Caco-2 (cell line): ENCODE measurements around the gene FNDC3B. TPM values are rescaled to one million over a fixed set of nuclear protein-coding genes. Genes with fewer than 3 reads are reported as not detected.

Source experiments
- BruUV-seq: library from RNA; stranded (reverse); fragments of 400-500 nt; replicated peaks from 2 replicates; lab custom pipeline; 2021; lab: Mats Ljungman, UMichigan
- CTCF ChIA-PET: fragments of 300-600 bp; sonication (Branson Sonifier 250); formaldehyde crosslinking; loops from one replicate; lab custom pipeline; 2022; ENCODE audit warnings: antibody characterized with exemption; lab: Charles Lee
- POLR2A ChIA-PET: fragments of 300-600 bp; sonication (Branson Sonifier 250); formaldehyde crosslinking; loops from one replicate; lab custom pipeline; 2022; ENCODE audit warnings: antibody characterized with exemption; lab: Charles Lee
- DNase-seq, 2 experiments: peaks; one replicate each; pipeline versions ENCODE4 v3.0.0 to v3.0.0-alpha.2; 2020 to 2022
- H3K27me3 ChIP-seq: replicated peaks from 2 replicates; pipeline ENCODE4 v1.6.0; 2011; ENCODE audit warnings: low read length; ENCODE audit not compliant: control insufficient read depth, insufficient read depth
- H3K36me3 ChIP-seq: 2 replicates; pipeline ENCODE4 v1.5.1; 2011; ENCODE audit warnings: low read length; ENCODE audit not compliant: control insufficient read depth, insufficient read depth
- H3K4me1 ChIP-seq: fragments of 250-450 bp; sonication (Bioruptor Pico); 2 replicates; pipeline ENCODE4 v1.5.1; 2020; ENCODE audit warnings: mild to moderate bottlenecking
- H3K4me3 ChIP-seq: 2 replicates; pipeline ENCODE4 v1.5.1; 2011; ENCODE audit warnings: low read depth, mild to moderate bottlenecking, control low read depth, low read length
- H3K9me3 ChIP-seq: fragments of 250-450 bp; sonication (Bioruptor Pico); 2 replicates; pipeline ENCODE4 v1.5.1; 2020; ENCODE audit warnings: mild to moderate bottlenecking, moderate library complexity
- H3K27ac Mint-ChIP-seq: one replicate; pipeline ENCODE4 v1.8.0; 2022; ENCODE audit warnings: mixed read lengths; ENCODE audit not compliant: unreplicated experiment
- H3K27me3 Mint-ChIP-seq: one replicate; pipeline ENCODE4 v1.8.0; 2022; ENCODE audit warnings: mixed read lengths; ENCODE audit not compliant: insufficient read depth, unreplicated experiment
- H3K36me3 Mint-ChIP-seq: one replicate; pipeline ENCODE4 v1.8.0; 2022; ENCODE audit warnings: mild to moderate bottlenecking, mixed read lengths; ENCODE audit not compliant: insufficient read depth, unreplicated experiment
- H3K4me1 Mint-ChIP-seq: one replicate; pipeline ENCODE4 v1.8.0; 2022; ENCODE audit warnings: low read depth, mixed read lengths; ENCODE audit not compliant: unreplicated experiment
- H3K4me3 Mint-ChIP-seq: one replicate; pipeline ENCODE4 v1.8.0; 2022; ENCODE audit warnings: mild to moderate bottlenecking, moderate library complexity, mixed read lengths; ENCODE audit not compliant: unreplicated experiment
- H3K9me3 Mint-ChIP-seq: one replicate; pipeline ENCODE4 v1.8.0; 2022; ENCODE audit warnings: mixed read lengths; ENCODE audit not compliant: unreplicated experiment
- intact Hi-C: fragments of 100-400 bp; cut with micrococcal nuclease; formaldehyde crosslinking; loops from one replicate; pipeline ENCODE4 v1.10.0; 2022; ENCODE audit not compliant: unreplicated experiment
- total RNA-seq: library from RNA; stranded (reverse); gene quantifications from 2 replicates; pipeline ENCODE4 v1.2.3, GENCODE V29; 2022
- TF ChIP-seq, protein P1 (sequence below), 2 experiments: fragments of 200-600 bp in 1 of 2; IDR thresholded peaks; 1 replicate in 1 of 2; 2 replicates in 1 of 2; pipeline versions ENCODE4 v1.5.1 to v1.8.0; 2011 to 2022; ENCODE audit warnings: antibody characterized with exemption in 1 of 2, control low read depth in 1 of 2, inconsistent platforms in 1 of 2, low read depth in 1 of 2, low read length in 1 of 2, mild to moderate bottlenecking in 1 of 2, moderate library complexity in 1 of 2; ENCODE audit not compliant: insufficient read depth in 1 of 2, severe bottlenecking in 1 of 2, unreplicated experiment in 1 of 2

Gene FNDC3B
- total RNA-seq, 1 experiment from 2014 or later: 59.8 TPM

DNA sequence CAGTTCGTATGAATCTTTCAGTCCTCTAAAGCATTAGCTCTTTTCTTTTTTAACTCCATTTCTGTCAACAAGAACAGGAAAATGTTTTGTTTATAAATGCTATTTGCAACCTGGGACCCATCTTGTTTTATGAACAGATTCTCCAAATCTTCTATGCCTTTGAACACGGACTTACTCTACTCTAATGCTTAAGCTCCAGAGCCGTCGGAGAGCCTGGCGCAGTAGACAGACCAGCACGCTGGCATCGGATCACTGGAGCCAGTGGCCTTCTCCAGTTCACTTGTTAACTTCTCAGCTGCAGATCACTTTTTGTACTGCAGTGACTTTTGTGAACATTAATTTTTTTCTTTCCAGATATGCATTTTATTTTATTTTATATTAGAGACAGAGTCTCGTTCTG lies 286.1 kb downstream of the FNDC3B start:
- Histone ChIP-seq H3K4me1 (no peaks in the 10 kb centered on the region), H3K4me3 (no peak overlapping the region), H3K9me3 (no peaks in the 10 kb centered on the region), H3K36me3 (peaks cover 4% of the 10 kb centered on the region), H3K27me3 (no peaks in the 10 kb centered on the region)
- ChIA-PET CTCF (no interaction called here), POLR2A (no interaction called here)
- no peak overlapping the region for H3K4me3 Mint-ChIP-seq
- H3K9me3 Mint-ChIP-seq: no peaks in the 10 kb centered on the region
- H3K27ac Mint-ChIP-seq: no peak overlapping the region
- no peaks in the 10 kb centered on the region for H3K27me3 Mint-ChIP-seq
- H3K36me3 Mint-ChIP-seq: peaks cover 83% of the 10 kb centered on the region
- intact Hi-C loops: no loop called here
- no TSS peak for BruUV-seq
- TF ChIP-seq, protein P1, sequence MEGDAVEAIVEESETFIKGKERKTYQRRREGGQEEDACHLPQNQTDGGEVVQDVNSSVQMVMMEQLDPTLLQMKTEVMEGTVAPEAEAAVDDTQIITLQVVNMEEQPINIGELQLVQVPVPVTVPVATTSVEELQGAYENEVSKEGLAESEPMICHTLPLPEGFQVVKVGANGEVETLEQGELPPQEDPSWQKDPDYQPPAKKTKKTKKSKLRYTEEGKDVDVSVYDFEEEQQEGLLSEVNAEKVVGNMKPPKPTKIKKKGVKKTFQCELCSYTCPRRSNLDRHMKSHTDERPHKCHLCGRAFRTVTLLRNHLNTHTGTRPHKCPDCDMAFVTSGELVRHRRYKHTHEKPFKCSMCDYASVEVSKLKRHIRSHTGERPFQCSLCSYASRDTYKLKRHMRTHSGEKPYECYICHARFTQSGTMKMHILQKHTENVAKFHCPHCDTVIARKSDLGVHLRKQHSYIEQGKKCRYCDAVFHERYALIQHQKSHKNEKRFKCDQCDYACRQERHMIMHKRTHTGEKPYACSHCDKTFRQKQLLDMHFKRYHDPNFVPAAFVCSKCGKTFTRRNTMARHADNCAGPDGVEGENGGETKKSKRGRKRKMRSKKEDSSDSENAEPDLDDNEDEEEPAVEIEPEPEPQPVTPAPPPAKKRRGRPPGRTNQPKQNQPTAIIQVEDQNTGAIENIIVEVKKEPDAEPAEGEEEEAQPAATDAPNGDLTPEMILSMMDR (IDR thresholded peaks at IDR 0.05; ENCODE audit: insufficient read depth in 1 of 2, low read depth in 1 of 2, low read length in 1 of 2, severe bottlenecking in 1 of 2, unreplicated experiment in 1 of 2): no peak
- peaks cover 12% of the 10 kb centered on the region for H3K4me1 Mint-ChIP-seq
- no peak for DNase-seq

DNA sequence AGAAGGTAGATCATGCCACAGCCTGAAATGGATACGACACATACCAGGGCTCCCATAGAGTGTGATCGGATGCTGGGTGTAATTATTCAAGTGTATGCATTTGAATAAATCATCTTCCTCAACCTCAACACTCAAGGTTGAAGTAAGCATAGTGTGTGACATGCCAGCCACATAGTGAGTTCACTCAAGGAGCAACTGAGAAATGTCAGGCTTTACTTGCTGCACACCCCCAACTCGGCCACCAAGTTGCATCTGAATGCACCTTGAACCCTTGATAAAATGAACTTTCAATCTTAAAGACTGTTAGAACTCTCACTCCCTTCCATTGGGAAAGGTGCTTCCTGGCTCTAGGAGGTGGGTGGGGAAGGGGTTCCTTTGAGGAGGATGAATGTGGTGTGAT lies 287.6 kb downstream of the FNDC3B start:
- CTCF ChIA-PET: no interaction called here
- peaks cover 3% of the 10 kb centered on the region for H3K36me3 ChIP-seq

DNA sequence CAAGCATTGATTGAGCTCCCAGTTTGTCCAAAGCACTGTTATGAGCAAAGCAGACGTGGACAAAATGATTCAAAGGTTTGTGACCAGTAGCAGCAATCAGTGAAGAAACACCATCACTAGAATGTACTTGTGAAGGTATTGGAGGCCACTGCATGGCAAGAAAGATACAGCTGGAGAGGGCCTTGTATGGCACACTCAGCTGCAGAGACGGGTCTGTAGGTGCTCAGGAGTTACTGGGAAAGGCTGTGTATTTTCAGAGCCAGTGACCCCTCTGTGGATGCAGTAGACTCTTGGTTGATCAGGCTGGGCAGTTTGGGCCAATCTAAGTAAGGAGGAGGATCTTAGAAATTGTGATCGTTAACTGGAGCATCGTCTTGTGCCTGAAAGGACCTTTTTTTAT lies 288.9 kb downstream of the FNDC3B start:
- Mint-ChIP-seq H3K4me3 (no peak overlapping the region), H3K4me1 (peaks cover 12% of the 10 kb centered on the region), H3K27me3 (no peaks in the 10 kb centered on the region), H3K36me3 (peaks cover 90% of the 10 kb centered on the region), H3K27ac (no peak overlapping the region), H3K9me3 (no peaks in the 10 kb centered on the region)
- TF ChIP-seq, protein P1 (IDR thresholded peaks at IDR 0.05; ENCODE audit: insufficient read depth in 1 of 2, low read depth in 1 of 2, low read length in 1 of 2, severe bottlenecking in 1 of 2, unreplicated experiment in 1 of 2): no peak
- BruUV-seq: no TSS peak
- intact Hi-C loops: no loop called here
- CTCF ChIA-PET: no interaction called here
- Histone ChIP-seq H3K9me3 (no peaks in the 10 kb centered on the region), H3K27me3 (no peaks in the 10 kb centered on the region), H3K4me1 (no peaks in the 10 kb centered on the region), H3K4me3 (no peak overlapping the region), H3K36me3 (peaks cover 3% of the 10 kb centered on the region)
- DNase-seq: no peak
- POLR2A ChIA-PET: no interaction called here

More for the DNA sequence above, 287.6 kb downstream of the FNDC3B start:
- no peak overlapping the region for H3K4me3 Mint-ChIP-seq
- H3K27me3 ChIP-seq: no peaks in the 10 kb centered on the region
- POLR2A ChIA-PET: no interaction called here
- H3K9me3 Mint-ChIP-seq: no peaks in the 10 kb centered on the region
- H3K27me3 Mint-ChIP-seq: no peaks in the 10 kb centered on the region
- no TSS peak for BruUV-seq
- H3K9me3 ChIP-seq: no peaks in the 10 kb centered on the region
- peaks cover 12% of the 10 kb centered on the region for H3K4me1 Mint-ChIP-seq
- no peak for DNase-seq
- intact Hi-C loops: no loop called here
- H3K4me3 ChIP-seq: no peak overlapping the region
- H3K27ac Mint-ChIP-seq: no peak overlapping the region
- H3K4me1 ChIP-seq: no peaks in the 10 kb centered on the region
- peaks cover 87% of the 10 kb centered on the region for H3K36me3 Mint-ChIP-seq
- TF ChIP-seq, protein P1 (IDR thresholded peaks at IDR 0.05; ENCODE audit: insufficient read depth in 1 of 2, low read depth in 1 of 2, low read length in 1 of 2, severe bottlenecking in 1 of 2, unreplicated experiment in 1 of 2): no peak
